HuH-7.5 (cell line): ENCODE measurements around the gene GHRH.

ENCODE experiments used
- DNase-seq: peaks from one replicate; pipeline ENCODE4 v3.0.0; 2011; ENCODE audit warnings: low spot score

Gene GHRH

GRCh38 chr20:37204056-37204455 is 57.6 kb downstream of the GHRH start:
- DNase-seq = no peak

GRCh38 chr20:37202267-37202943 is 59.2 kb downstream of the GHRH start:
- DNase-seq = peak; percentile 27

- no peak for DNase-seq
Observed at GRCh38 chr20:37201827-37202162, 59.8 kb downstream of the GHRH start.
